Lower leg skin (tissue), 3 donors: Measurements from ENCODE around the gene ACTG2.

Experiments
- CTCF ChIP-seq, 3 donors: fragments of 450-650 bp; IDR thresholded peaks; one replicate each; pipeline ENCODE4 v1.5.1; 2016; ENCODE audit warnings: antibody characterized with exemption in 3 of 3, mild to moderate bottlenecking in 3 of 3, moderate library complexity in 2 of 3
- POLR2A ChIP-seq, 2 donors: fragments of 450-650 bp; IDR thresholded peaks; one replicate each; pipeline ENCODE4 v1.6.1; 2016 to 2017; ENCODE audit warnings: antibody characterized with exemption in 2 of 2, mild to moderate bottlenecking in 1 of 2, moderate library complexity in 1 of 2

GRCh38 chr2:73911548-73912208, 18.9 kb downstream of the ACTG2 start:
- TF ChIP-seq CTCF (IDR thresholded peaks at IDR 0.05): no peak
- TF ChIP-seq POLR2A (IDR thresholded peaks at IDR 0.05): no peak
